Activated CD8-positive, alpha-beta memory T cell treated with anti-CD3 and anti-CD28 coated beads, Interleukin-2, amount 50 U/mL, for 24 hours (primary cell): ENCODE measurements around the gene CENPP.
"Not testable (repeated sequence)": the region's sequence is repeated elsewhere in the genome, so short reads cannot be mapped to it uniquely, and the experiment has no call there.

Source experiments
- DNase-seq: peaks from one replicate; pipeline ENCODE4 v3.0.0-alpha.2; 2020; ENCODE audit errors: extremely low read depth

The CENPP gene

GRCh38 chr9:92538541-92538940 lies 212.8 kb downstream of the CENPP start:
- DNase-seq, result no peak

GRCh38 chr9:92543972-92544371 lies 218.2 kb downstream of the CENPP start:
- no peak for DNase-seq

DNA sequence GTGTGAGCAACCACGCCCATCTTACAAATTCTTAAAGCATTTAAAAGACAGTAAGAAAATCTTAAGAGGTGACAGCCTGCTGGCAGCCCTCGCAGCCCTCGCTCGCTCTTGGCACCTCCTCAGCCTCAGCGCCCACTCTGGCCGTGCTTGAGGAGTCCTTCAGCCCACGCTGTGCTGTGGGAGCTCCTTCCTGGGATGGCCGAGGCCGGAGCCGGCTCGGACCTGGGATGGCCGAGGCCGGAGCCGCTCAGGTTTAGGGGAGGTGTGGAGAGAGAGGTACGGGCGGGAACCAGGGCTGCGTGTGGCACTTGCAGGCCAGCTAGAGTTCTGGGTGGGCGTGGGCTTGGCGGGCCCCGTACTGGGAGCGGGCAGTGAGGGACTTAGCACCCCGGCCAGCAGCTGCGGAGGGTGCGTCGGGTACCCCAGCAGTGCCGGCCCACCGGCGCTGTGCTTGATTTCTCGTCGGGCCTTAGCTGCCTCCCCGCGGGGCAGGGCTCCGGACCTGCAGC lies 219.3 kb downstream of the CENPP start:
- DNase-seq, result no peak

DNA sequence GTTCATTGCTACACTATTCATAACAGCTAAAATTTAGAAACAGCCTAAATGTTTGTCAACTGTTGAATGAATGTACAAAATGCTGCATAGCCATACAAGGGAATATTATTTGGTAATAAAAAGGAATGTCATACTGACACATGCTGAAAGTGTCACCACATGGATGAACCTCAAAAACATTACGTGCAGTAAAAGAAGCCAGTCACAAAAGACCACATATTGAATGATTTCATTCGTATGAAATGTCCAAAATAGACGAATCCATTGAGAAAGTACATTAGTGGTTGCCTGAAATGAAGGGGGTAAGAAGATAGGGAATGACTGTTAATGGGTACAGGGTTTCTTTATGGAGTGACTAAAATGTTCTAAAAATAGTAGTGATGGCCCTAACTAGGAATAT lies 221.6 kb downstream of the CENPP start:
- DNase-seq, result no peak

DNA sequence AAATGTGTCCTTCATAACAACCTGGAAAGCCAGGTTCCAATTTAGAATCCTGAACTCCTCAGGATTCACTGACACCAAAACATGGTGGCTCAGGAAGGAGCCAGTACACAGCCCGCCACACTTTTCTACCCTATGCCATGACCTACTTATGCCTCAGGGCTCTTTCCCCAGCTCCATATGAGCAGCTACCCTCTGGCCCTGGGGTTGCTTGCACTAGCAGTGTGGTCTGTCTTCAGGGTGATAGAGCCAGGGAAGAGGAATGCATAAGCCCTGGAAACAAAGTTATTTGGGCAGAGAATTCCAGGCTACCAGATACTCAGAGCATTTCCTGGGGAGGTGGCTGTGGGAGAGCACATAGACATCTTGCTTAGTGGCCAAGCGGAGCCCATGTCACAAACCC lies 225.0 kb downstream of the CENPP start:
- DNase-seq, result no peak

DNA sequence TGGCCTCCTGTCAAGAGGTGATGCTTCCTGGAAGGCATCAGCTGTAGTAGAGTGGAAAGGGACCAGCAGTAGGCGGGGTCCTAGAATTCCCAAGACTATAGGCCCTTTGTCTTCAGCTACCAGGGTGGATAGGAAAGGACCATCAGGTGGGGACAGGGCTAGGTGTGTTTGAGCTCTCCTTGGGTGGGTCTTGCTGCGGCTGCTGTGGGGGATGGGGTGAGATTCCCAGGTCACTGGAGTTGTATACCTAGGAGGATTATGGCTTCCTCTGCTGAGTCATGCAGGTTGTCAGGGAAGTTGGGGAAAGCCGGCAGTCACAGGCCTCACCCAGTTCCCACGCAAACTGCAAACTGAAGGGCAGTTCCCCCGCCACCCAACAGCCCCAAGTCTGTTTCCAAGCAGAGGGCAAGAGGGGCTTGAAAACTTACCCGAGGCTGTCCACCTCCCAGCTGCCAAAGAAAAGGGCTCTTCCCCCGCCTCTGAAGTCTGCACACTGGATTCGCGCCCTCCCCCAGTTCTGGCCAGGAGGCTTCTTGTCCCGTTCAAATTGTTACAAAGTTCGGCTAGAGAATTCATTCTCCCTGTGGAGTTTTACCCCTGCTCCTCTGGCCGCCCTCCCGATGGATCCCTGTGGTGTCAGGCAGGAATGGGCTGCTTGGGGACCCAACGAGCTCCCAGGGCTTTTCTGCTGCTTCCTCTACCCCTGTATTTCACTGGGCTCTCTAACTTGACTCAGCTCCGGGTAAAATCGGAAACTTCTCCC lies 233.0 kb downstream of the CENPP start:
- no peak for DNase-seq

DNA sequence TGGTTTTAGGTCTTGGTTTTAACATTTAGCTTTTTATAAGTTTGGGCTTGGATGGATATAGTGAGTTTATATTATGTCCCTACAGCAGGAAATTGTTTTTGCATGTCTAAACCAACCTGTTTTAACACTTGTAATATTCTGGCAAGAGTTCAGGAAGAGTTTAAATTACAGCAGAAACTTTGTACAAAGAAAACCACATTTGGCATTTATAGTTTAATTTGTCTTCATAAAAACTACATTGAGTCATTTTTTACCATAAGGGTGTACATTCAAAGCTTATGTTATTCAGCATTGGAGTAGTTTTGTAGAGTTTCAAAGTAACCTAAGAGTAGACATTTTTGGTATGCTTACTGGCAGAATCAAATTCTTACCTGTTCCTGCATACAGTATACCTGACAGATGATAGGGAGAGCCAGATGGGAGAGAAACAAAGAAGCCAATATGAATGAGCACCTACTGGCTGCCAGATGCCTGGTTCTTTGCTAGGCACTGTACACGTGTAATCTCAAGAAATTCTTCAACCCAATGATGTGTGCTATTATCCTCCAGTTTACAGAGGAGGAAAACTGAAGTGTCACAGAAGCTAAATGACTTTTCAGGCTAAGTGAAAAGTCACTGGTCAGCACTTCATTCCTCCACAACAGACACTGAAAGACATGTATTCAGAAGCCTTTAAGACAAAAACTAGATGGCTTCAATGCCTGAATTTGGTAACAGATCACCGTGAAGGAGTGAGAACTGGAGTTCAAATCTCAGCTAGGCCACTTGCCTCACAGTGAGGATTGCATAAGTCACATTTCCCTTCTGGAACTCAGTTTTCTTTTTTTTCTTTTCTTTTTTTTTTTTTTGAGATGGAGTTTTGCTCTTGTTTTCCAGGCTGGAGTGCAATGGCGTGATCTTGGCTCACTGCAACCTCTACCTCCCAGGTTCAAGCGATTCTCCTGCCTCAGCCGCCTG lies 235.9 kb downstream of the CENPP start:
- DNase-seq, result no peak

DNA sequence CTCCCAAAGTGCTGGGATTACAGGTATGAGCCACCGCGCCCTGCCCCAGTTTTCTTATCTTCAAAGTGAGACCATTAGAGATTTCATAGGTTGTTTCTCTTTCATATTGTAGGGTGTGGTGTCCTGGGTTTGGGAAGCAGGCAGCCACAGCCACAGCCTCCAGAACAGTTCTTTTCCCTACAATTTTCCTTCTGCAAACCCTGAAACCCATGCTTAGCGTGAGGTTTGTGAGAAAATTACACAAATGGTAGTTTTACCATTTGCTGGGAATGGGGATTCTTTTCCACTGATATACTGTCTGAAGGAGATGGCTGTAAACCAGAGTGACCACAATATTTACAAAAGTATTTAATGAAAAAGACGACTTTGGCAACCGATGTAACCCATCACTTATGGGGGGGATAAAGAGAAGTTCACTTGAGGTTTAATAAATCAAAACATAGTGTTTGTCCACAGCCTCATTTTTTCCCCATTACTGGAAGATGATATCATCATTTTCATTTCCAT lies 236.8 kb downstream of the CENPP start:
- DNase-seq, result no peak

DNA sequence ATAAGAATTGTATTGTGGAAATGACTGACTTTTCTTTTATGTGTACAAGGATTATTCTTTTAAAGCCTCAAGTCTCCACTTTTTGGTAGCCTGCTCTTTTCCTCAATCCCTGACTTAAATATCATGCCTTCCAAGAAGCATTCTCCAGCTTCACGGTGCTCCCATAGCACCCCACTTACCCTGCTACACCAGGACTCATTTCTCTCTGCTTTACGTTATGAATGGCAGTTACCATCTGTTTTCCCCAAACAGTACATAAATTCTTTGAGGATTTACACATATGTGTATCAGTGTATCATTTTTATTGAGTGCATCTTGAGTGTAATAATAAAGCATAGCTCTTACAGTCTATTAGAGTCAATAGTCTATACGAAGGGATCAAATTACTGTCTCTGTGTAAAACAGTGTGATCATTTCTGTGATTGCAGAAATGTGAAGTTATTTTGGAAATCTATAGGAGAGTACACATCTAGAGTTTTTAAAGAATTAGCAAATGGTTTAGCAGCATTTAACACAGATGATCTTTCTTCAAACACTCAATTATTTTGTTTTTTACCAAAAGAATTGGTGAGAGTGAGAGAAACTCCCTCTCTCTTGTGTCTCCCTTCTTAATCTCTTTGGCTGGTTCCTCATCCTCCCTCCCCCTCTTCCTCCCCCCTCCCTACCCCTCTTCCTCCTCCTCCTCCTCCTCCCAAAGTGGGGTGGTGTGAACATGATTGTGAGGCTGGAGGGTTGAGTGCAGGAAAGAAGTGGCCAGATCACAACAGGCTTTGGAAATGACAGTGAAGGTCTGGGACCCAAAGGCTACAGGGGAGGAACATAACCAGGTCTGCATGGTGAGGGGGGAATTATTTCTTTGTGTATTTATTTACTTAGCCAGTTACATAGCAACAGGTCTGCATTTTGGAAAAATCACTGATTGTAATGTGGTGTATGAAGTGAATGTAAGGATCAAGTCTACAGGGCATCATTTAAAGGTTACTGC lies 237.7 kb downstream of the CENPP start:
- DNase-seq, result no peak

GRCh38 chr9:92564504-92564903 lies 238.8 kb downstream of the CENPP start:
- DNase-seq, result no peak

GRCh38 chr9:92564982-92565381 lies 239.2 kb downstream of the CENPP start:
- no peak for DNase-seq

DNA sequence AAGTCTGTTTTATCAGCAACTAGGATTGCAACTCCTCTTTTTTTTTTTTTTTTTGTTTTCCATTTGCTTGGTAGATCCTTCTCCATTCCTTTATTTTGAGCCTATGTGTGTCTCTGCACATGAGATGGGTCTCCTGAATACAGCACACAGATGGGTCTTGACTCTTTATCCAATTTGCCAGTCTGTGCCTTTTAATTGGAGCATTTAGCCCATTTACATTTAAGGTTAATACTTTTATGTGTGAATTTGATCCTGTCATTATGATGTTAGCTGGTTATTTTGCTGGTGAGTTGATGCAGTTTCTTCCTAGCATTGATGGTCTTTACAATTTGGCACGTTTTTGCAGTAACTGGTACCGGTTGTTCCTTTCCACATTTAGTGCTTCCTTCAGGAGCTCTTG lies 246.1 kb downstream of the CENPP start:
- not testable (repeated sequence) for DNase-seq

DNA sequence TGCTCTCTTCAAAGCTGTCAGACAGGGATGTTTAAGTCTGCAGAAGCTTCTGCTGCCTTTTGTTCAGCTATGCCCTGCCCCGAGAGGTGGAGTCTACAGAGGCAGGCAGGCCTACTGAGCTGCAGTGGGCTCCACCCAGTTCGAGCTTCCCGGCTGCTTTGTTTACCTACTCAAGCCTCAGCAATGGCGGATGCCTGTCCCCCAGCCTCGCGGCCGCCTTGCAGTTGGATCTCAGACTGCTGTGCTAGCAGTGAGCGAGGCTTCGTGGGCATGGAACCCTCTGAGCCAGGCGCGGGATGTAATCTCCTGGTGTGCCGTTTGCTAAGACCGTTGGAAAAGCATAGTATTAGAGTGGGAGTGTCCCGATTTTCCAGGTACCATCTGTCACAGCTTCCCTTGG lies 247.9 kb downstream of the CENPP start:
- DNase-seq, result not testable (repeated sequence)

DNA sequence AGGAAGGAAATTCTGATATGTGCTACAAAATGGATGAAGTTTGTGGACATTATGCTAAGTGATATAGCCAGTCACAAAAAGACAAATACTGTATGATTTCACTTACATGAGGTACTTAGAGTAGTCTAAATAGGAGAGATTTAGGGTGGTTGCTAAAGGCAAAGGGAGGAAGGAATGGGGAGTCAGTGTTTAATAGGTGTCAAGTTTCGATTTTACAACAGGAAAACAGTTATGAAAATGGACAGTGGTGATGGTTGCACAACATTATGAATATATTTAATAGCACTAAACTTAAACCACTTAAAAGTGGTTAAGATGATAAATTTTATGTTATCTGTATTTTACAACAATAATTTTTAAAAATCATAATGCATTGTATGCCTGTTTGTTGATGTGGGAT lies 250.4 kb downstream of the CENPP start:
- no peak for DNase-seq

GRCh38 chr9:92589923-92590322 lies 264.2 kb downstream of the CENPP start:
- DNase-seq, result no peak

DNA sequence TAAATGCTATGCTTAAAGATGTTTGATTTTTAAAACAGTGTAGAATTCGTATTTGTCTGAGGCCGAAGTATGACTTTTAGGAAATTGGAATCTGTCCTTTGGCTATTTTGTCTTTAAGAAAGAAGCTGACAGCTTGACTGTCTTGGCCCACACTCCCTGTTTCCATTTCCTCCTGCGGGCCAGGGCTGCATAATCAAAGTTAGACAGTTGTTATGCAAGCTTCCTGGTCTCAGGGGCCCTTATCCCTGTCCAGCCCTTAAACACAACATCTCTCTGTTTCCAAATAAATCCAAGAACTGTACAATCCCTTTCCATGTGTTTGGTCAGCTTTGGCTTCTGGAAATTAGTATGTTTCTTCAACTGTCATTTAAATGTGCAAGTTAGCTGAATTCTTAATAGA lies 264.6 kb downstream of the CENPP start:
- DNase-seq, result no peak

GRCh38 chr9:92592537-92592936 lies 266.8 kb downstream of the CENPP start:
- DNase-seq, result no peak

- DNase-seq, result no peak
Observed at GRCh38 chr9:92592946-92593861, 267.5 kb downstream of the CENPP start.

DNA sequence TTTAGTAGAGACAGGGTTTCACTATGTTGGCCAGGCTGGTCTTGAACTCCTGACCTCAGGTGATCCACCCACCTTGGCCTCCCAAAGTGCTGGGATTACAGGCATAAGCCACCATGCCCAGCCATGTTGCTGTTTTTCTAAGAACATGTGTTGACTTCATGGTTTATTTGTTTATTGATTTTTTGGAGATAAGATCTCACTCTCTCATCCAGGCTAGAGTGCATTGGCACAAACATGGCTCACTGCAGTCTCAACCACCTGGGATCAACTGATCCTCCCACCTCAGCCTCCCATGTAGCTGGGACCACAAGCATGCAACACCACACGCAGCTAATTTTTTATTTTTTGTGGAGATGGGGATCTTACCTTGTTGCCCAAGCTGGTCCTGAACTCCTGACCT lies 269.3 kb downstream of the CENPP start:
- not testable (repeated sequence) for DNase-seq

DNA sequence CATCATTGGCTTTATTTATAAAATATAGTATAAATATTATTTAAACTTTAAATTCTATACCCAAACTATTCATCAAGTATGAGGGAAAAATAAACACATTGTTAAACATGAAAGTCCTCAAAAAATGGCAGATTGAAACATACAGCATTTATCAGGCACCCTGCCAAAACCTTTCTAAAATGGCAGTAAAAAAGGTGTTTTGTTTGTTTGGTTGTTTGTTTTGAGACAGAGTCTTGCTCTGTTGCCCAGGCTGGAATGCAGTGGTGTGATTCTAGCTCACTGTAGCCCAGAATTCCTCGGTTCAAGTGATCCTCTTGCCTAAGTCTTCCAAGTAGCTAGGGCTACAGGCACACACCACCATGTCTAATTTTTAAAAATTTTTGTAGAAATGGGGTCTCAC lies 270.2 kb downstream of the CENPP start:
- no peak for DNase-seq
